Stimulated activated CD8-positive, alpha-beta memory T cell treated with anti-CD3 and anti-CD28 coated beads, Interleukin-12 subunit alpha, Interleukin-12 subunit beta, amount 100 ng/mL, for 1 hour (primary cell): ENCODE measurements around the gene TECTA.
"Not testable (repeated sequence)": the region's sequence is repeated elsewhere in the genome, so short reads cannot be mapped to it uniquely, and the experiment has no call there.

Experiments
- DNase-seq: peaks from one replicate; pipeline ENCODE4 v3.0.0-alpha.2; 2020; ENCODE audit warnings: low read depth

The TECTA gene

GRCh38 chr11:121231576-121232278 is 130.7 kb downstream of the TECTA start:
- no peak for DNase-seq

DNA sequence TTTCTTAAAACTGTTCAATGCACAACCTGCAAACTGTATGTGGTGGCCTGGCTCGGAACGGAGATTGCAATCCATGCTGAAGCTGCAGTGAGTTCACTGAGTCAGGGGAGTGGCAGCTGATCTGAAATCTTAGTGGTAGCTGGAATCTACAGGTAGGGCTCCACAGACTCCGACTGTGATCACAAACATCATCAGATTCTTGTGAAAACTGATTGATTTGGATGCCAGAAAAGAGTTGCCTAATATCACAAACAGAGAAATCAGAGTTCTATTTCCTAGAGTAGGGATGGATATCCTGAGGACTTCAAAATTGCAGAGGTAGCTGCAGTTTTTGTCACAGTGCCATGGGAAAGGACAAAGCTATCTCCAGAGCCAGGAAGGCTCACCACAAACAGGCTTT is 134.0 kb downstream of the TECTA start:
- DNase-seq: no peak

GRCh38 chr11:121236115-121237001 is 135.3 kb downstream of the TECTA start:
- DNase-seq: no peak

DNA sequence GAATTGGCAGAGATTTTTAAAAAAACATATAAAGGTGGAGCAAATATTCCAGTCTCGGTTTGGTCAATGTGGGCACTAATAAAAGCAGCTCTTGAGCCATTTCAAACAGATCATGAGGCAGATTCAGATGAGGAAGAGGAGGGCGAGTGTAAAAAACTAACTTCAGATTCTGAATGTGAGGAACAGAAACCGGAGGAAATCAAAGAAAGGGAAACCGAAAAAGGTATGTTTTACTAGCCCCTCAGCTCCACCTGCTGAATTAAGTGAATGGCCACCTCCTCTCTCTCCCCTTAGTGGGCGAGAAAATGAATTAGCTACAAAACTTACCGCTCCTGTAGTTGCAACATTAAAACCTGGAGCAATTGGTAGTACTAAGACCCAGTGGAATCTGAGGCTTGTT is 136.2 kb downstream of the TECTA start:
- DNase-seq: not testable (repeated sequence)

DNA sequence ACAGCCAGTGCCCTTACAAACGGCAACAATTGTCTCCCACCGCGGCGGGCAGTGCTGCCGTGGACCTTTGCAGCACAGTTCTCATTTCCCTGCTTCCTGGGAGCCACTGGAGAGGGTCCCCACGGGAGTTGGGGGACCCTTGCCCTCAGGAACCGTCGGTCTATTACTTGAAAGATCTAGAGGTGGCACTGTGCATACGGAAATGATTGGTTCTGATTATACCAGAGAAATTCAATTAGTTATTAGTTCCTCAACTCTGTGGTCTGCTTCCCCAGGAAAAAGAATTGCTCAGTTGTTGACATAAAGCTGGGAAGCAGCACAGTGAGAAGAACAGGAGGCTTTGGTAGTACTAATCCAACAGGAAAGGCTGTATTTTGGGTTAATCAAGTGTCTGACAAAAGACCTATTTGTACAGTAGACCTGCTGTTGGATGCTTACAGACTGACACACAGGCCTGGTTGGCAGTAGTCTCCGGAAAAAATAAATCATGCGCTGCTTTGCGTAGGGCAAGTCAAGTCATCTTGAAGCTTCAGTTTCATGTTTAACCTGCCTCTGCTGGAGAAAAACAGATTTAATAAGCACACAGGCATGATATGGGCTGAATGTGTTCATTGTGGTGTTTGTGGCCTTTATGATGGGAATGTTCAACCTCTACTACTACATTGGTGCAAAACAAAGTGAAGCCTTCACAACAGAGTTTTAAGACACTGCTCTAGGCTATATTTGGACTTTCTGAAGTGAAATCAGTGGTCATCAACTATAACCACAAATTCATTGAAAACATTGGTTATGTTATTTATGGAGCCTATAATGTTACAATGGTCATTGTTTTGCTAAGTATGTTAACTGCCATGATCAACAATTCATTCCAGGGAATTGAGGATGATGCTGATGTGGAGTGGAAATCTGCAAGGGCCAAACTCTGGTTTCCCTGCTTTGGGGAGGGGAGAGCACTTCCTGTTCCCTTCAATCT is 136.9 kb downstream of the TECTA start:
- DNase-seq: no peak

DNA sequence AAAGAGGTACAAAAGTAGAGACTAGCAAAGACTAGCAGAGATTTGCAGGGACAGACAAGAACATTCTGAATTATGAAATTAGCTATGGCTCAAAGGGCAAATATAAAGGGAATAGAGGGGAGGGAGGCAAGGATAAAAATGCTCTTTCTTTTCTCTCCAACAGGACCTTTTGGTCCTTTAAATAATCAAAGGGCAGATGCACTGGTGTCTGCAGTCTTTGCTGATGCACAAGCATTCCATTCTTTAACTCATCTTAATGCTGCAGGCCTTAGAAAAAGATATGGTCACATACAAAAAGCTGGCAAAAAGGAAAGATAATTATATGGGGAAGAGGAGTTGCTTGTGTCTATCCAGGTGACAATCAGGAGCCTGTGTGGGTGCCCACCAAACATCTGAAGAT is 137.9 kb downstream of the TECTA start:
- DNase-seq: no peak

DNA sequence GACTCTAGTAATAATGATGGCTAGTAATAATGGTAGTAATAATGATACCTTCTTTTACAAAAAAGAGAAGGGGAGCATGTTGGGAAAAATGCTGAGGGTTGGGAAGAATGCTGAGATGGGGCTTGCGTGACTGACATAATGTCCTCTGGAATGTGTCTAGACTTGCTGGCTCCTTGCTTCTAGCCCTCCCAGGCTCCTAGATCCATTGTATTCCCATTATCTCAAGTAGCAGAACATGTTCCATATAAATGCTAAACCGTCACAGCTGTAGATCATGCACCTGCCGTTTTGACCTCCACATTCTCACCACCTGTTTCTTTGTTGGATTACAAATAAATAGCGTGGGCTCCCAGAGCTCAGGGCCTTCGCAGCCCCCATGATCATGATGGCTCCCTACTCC is 139.0 kb downstream of the TECTA start:
- DNase-seq: not testable (repeated sequence)

GRCh38 chr11:121240650-121241303 is 139.7 kb downstream of the TECTA start:
- no peak for DNase-seq
